ENCODE results near the gene STOML2. TPM values are rescaled to one million over a fixed set of nuclear protein-coding genes. Genes with fewer than 3 reads are reported as not detected.

Gene STOML2
- total RNA-seq, 3 donors from 2014 or later: 270 to 325 (median 289) TPM

DNA sequence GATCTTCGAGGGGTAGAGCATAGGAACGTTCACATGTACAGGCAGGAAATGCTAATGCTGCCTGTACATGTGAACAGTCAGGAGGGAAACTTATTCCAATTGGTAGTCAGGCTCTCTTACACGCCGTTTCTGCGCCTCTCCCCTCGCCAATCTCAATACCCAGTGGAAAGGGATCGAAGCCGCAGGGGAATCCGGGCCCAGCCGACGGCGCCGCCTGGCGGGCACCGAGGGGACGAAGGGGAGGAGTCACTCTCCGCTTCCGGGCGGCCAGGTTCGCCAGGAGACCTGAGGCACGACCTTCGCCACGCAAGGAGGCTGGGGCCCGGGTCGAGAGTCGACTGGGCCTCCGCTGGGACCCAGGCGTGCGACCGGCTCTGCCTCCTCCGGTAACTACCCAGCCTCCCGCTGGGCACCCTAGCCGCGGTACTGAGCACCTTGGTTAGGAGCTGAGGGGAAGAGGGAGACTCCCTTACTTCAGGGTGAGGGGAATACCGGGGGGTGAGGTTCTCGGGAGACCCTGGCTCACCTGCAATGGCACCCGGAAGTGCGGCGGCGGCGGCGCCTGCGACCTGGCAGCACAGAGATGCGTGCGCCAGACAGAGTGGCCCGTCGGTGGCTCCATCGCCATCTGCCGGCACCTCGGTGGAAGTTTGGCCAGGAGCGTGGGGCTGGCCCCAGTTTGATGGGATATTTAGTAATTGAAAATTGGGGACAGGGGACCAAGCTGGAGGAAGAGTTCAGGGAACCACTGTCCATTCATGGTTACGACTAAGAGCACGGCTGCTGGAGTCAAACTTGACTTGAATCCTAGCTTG is 6.7 kb downstream of the STOML2 start, which contains the start of gene PIGO:
Gene PIGO, minus strand, starts transcription at position 557 of the 815 bp plus-strand sequence. CDS start 1,026 bp downstream, outside the sequence.
- H3K4me1 Mint-ChIP-seq (ENCODE audit: low read depth): peaks cover 32% of the 10 kb centered on the region
- H3K4me3 Mint-ChIP-seq: peak within 1 kb of the TSS; percentile 86
- H3K9me3 Mint-ChIP-seq: no peaks in the 10 kb centered on the region
- ATAC-seq (peak; percentile 93 to 94), DNase-seq (peak; percentile 87)
- peaks cover 21% of the 10 kb centered on the region for H3K36me3 Mint-ChIP-seq (ENCODE audit: insufficient read depth)
- H3K27me3 Mint-ChIP-seq (ENCODE audit: low read depth): no peaks in the 10 kb centered on the region

DNA sequence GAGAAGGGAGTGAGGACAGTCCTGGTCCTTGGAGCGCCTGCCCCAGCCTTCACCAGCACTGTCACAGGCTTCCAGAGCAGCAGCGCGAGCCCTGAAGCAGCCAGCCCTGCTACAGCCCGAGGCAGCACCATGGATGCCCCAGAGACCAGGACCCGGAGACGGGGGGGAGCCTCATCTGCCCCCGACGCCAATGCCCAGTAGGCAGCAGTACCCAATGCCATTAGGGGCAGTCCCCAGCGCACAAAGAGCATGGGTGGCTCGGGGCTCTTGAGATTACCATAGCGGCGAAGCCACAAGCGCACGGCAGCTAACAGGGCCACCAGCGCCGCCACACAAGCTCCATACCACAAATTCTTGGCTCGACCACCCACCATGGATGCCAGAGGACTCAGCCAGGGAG is 11.4 kb downstream of the STOML2 start:
- Mint-ChIP-seq H3K9me3 (no peaks in the 10 kb centered on the region), H3K4me1 (ENCODE audit: low read depth) (peaks cover 17% of the 10 kb centered on the region), H3K4me3 (no peak overlapping the region), H3K36me3 (ENCODE audit: insufficient read depth) (peaks cover 28% of the 10 kb centered on the region), H3K27me3 (ENCODE audit: low read depth) (no peaks in the 10 kb centered on the region)
- DNase-seq: no peak
- no peak for ATAC-seq

DNA sequence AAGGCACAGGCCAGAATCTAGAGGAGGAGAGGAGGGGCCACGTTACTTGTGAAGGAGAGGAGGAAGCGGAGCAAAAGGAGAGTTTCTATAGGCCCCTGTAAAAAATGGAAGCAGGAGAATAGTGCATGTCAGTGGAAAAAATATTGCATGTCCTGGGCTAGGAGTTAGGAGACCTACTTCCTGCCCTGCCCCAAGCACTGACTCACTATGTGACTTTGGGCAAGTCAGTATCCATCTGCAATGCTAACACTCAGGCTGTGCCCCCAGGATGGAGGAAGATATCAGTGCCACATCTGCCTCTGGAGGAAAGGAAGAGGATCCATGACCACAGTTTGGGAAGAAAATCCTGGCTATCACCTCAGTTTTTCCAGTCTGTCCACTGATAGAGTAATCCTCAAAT is 13.5 kb downstream of the STOML2 start:
- H3K27me3 Mint-ChIP-seq (ENCODE audit: low read depth): no peaks in the 10 kb centered on the region
- H3K4me1 Mint-ChIP-seq (ENCODE audit: low read depth): peaks cover under 1% of the 10 kb centered on the region
- DNase-seq: no peak
- H3K9me3 Mint-ChIP-seq: no peaks in the 10 kb centered on the region
- H3K36me3 Mint-ChIP-seq (ENCODE audit: insufficient read depth): peaks cover 31% of the 10 kb centered on the region
- no peak for ATAC-seq
- H3K4me3 Mint-ChIP-seq: no peak overlapping the region

DNA sequence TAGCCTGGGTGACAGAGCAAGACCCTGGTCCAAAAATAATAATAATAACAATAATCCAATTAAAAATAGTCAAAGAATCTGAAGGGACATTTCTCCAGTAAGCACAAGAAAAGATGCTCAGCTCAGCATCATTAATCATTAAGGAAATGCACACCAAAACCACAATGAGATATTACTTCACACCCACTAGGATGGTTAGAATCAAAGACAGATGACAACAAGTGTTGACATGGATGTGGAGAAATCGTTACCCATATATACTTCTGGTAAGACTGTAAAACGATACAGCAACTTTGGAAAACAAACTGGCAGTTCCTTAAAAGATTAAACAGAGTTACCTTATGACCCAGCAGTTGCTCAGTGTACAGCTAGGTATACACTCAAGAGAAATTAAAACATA is 17.9 kb downstream of the STOML2 start:
- no peak for ATAC-seq
- no peak for DNase-seq
- no peak overlapping the region for H3K4me3 Mint-ChIP-seq
- H3K9me3 Mint-ChIP-seq: no peaks in the 10 kb centered on the region
- H3K4me1 Mint-ChIP-seq (ENCODE audit: low read depth): peaks cover under 1% of the 10 kb centered on the region
- H3K36me3 Mint-ChIP-seq (ENCODE audit: insufficient read depth): peaks cover 21% of the 10 kb centered on the region
- H3K27me3 Mint-ChIP-seq (ENCODE audit: low read depth): no peaks in the 10 kb centered on the region

DNA sequence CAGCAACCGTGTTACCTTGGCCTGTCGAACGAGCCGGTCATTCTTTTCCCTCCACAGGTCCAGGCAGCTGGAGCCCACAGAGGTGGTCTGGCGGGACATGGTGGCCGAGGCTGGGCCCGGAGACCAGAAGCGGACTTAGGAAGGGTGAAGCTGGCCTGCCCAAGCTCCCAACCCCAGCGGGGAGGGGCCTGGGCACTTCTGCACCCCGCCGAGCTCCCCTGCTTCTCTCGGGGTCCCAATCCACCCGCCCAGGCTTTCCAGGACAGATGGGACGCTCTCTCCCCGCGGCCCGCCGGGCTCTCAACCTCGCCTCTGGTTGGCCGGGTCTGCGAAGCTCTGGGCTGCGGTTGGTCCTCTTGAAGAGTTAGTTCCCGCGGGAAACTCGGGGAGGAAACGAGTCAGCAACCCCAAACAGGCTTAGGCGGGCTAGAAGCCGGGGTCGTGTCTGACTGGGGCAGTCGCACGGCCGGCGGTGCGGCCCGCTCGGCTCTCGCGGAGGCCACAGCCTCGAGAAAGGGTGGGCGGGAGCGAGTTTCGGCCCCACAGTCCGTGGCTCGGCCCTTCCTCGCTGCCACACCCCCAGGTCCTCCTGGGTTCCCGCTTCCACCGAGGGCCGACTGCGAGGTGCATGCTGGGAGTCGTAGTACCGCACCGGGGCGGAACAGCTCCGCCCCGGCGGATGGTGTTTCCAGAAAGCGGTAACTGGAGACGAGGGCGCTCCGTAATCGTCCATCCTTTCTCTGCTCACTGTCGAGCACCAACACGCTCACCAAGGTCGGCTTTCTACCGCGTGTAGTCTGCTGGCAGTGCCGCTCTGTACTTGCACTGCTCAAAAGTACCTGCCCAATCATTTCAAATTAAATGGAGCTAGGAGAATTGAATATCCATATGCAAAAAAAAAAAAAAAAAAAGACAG is 23.2 kb downstream of the STOML2 start, which contains the start of gene FANCG:
Gene FANCG, minus strand, starts transcription at position 517 of the 916 bp plus-strand sequence. Its CDS starts 418 bp downstream, at position 99.
- peak within 1 kb of the TSS; percentile 91 for H3K4me3 Mint-ChIP-seq
- DNase-seq (peak; percentile 70), ATAC-seq (peak; percentile 94 to 95)
- H3K36me3 Mint-ChIP-seq (ENCODE audit: insufficient read depth): peaks cover 5% of the 10 kb centered on the region
- peaks cover 15% of the 10 kb centered on the region for H3K4me1 Mint-ChIP-seq (ENCODE audit: low read depth)
- H3K27me3 Mint-ChIP-seq (ENCODE audit: low read depth): no peaks in the 10 kb centered on the region
- H3K9me3 Mint-ChIP-seq: no peaks in the 10 kb centered on the region

DNA sequence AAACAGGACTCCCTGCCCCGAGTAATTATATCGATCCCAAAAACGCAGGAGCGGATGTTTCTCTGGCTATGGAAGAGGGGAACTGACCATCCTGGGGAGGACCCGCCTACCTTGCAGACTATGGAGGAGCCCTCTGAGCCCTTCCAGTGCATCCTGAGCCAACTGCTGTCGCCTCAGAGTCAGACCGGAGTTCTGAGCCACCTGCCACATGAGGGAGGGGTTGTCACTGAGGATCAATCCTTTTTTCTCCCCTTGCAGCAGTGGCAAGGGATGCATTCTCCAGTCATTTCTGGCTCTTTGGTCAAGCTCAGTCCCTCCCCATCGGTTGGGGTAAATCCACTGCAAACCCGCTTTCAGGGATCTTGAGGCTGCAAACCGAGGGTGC is 23.9 kb downstream of the STOML2 start:
- no peak for DNase-seq
- Mint-ChIP-seq H3K36me3 (ENCODE audit: insufficient read depth) (peaks cover 10% of the 10 kb centered on the region), H3K4me3 (peak overlapping the region; percentile 91), H3K9me3 (no peaks in the 10 kb centered on the region), H3K4me1 (ENCODE audit: low read depth) (peaks cover 15% of the 10 kb centered on the region), H3K27me3 (ENCODE audit: low read depth) (no peaks in the 10 kb centered on the region)
- no peak for ATAC-seq

DNA sequence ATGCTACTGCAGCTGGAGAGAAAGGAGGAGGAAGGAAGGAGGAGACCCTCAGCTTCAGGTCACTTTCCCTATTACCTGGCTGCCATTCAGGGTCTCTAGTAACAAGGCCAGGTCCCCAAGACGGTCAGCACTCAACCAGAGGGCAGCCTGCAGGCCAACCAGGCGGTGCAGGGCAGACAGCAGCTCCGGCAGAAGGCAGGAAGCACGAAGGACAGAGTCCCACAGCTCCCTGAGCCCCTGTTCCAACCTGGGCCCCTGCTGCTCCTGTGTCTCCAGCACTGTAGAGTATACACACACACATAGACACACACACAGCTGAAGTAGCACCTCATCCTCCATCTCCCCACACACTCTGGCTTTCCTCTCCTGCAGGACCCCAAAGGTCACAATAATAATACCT is 24.9 kb downstream of the STOML2 start:
- H3K36me3 Mint-ChIP-seq (ENCODE audit: insufficient read depth): peaks cover 16% of the 10 kb centered on the region
- DNase-seq (no peak), ATAC-seq (no peak)
- H3K4me3 Mint-ChIP-seq: peak overlapping the region; percentile 91
- H3K27me3 Mint-ChIP-seq (ENCODE audit: low read depth): no peaks in the 10 kb centered on the region
- peaks cover 24% of the 10 kb centered on the region for H3K4me1 Mint-ChIP-seq (ENCODE audit: low read depth)
- H3K9me3 Mint-ChIP-seq: no peaks in the 10 kb centered on the region

DNA sequence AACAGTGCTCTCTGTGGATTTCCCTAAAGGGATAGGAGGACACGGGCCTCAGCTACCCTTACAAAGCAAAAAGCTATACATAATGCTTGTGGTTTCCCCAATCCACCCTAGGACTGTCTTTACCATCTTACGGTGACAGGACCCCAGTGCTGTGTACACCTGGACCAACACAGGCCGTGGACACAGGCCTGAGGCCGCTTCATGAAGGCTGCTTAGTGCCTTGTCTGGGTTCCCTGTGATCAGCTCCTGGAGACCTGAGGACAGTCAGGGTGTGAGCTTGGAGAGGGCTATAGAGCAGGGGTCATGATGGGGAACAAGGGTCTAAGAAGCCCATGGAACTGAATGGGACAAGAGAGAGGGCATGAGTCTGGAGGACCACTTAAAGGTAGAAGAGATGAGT is 26.1 kb downstream of the STOML2 start:
- ATAC-seq: no peak
- no peaks in the 10 kb centered on the region for H3K27me3 Mint-ChIP-seq (ENCODE audit: low read depth)
- peaks cover 28% of the 10 kb centered on the region for H3K4me1 Mint-ChIP-seq (ENCODE audit: low read depth)
- H3K36me3 Mint-ChIP-seq (ENCODE audit: insufficient read depth): peaks cover 16% of the 10 kb centered on the region
- no peaks in the 10 kb centered on the region for H3K9me3 Mint-ChIP-seq
- H3K4me3 Mint-ChIP-seq: no peak overlapping the region
- DNase-seq: no peak

DNA sequence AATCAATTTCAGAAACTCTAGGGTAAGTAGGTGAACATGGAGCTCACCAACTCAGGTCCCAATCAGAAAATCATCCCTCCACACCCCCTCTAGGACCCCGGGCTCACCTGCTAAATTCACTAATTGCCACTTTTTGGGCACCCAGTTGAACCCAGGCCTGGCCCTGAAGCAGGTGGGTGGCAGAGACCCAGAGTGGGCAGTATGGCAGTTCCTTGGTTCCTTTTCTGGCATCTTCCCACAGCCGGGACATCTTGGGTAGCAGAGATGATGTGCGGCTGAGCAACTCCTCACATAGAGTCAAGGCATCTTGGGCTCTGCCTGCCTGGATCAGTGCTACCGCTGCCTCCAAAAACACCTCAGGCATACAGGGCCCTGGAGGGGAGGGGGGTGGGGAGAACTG is 27.6 kb downstream of the STOML2 start:
- DNase-seq (no peak), ATAC-seq (no peak)
- H3K27me3 Mint-ChIP-seq (ENCODE audit: low read depth): no peaks in the 10 kb centered on the region
- no peak overlapping the region for H3K4me3 Mint-ChIP-seq
- H3K9me3 Mint-ChIP-seq: no peaks in the 10 kb centered on the region
- peaks cover 35% of the 10 kb centered on the region for H3K4me1 Mint-ChIP-seq (ENCODE audit: low read depth)
- H3K36me3 Mint-ChIP-seq (ENCODE audit: insufficient read depth): peaks cover 26% of the 10 kb centered on the region

DNA sequence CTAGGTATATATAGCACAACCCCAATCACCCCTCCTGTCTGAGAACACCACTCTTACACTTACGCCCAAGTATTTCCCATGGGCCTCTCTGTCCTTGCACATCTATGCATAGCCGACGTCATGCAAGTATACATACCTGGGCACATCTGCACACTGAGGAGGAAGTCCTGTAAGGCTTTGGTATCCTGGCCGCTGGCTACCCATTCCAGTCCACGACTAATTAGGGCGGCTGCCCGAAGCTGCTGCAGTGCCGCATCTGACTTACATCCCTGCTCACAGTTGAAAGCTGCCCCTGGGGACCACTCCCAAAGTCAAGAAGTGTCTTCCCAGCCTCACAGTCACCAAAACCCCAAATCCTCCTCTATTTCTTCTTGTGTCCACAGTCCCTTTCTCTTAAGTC is 28.1 kb downstream of the STOML2 start:
- no peaks in the 10 kb centered on the region for H3K9me3 Mint-ChIP-seq
- H3K27me3 Mint-ChIP-seq (ENCODE audit: low read depth): no peaks in the 10 kb centered on the region
- no peak for ATAC-seq
- peaks cover 29% of the 10 kb centered on the region for H3K36me3 Mint-ChIP-seq (ENCODE audit: insufficient read depth)
- peaks cover 38% of the 10 kb centered on the region for H3K4me1 Mint-ChIP-seq (ENCODE audit: low read depth)
- no peak overlapping the region for H3K4me3 Mint-ChIP-seq
- DNase-seq: no peak

DNA sequence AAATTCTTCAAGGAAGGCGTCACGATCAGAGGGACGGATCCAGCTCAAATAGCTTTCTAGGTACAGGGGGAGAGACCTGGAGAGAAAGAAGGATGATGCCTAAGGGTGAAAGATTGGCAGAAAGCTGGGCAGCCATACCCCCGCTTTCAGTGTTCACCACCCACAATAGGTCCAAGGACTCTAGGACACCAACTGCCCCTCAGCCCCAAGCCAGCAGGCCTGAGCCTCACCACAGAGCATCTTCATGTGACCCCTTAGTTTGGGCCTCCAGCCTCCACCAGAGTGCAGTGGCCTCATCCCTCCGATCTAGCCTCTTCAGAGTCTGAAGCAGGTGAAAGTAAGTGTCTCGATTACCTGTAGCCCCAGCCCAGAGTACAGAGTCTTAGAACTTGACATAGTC is 28.8 kb downstream of the STOML2 start:
- Mint-ChIP-seq H3K36me3 (ENCODE audit: insufficient read depth) (peaks cover 34% of the 10 kb centered on the region), H3K4me1 (ENCODE audit: low read depth) (peaks cover 41% of the 10 kb centered on the region), H3K4me3 (no peak overlapping the region), H3K27me3 (ENCODE audit: low read depth) (no peaks in the 10 kb centered on the region), H3K9me3 (no peaks in the 10 kb centered on the region)
- ATAC-seq: no peak
- DNase-seq: no peak

DNA sequence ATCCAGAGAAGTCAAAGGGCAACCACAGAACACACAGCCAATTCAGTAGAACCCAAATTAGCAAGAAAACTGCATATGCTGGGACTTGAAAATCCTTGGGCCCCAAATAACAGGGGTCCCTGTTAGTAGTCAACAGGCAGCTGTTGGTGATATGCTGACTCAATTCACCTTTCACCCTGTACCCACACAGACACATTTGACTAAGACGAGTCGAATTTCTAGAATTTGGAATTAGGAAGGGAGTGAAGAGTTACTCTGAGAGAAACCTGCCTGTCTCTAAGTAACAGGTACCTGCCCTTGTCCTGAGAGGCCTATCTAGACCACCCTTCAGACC is 29.7 kb downstream of the STOML2 start:
- H3K36me3 Mint-ChIP-seq (ENCODE audit: insufficient read depth): peaks cover 42% of the 10 kb centered on the region
- no peaks in the 10 kb centered on the region for H3K27me3 Mint-ChIP-seq (ENCODE audit: low read depth)
- H3K9me3 Mint-ChIP-seq: no peaks in the 10 kb centered on the region
- peak overlapping the region; percentile 94 for H3K4me3 Mint-ChIP-seq
- peaks cover 42% of the 10 kb centered on the region for H3K4me1 Mint-ChIP-seq (ENCODE audit: low read depth)
- no peak for DNase-seq
- ATAC-seq: no peak

DNA sequence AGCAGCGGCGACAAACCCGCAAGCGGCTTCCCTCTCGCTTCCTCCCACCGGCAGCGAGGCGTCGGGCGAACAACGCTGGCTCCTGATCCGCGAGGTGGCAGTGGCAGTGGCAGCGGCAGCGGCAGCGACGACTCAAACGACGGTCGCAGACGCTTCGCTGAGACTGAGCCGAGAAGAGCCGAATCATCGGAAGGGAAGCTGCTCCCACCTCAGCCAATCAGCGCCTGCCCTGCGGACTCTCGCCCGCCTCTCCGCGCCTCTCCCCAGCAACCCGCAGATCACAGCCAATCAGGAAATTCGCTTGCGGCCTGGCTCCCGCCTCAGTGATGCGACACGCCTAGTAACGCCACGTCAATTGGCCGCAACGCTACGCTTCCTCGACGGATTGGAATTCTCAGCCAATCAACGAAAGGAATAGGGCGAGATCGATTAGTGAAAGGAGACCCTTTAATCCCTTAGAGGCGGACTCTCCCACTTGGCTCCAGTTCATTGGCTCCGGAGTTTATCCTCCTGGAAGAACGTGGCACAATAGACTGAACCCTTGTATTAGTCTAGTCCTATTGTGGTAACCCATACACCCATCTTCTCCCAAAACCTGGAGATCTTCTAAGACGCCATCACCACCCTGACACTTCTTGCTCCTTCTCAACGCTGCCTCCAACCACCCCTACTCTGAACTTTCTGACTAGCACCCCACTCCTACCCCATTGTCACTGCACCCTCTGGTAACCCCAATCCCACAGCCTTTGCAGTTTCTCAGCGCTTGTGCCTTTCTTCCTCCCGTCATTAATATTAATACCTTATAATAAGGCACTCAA is 30.3 kb downstream of the STOML2 start, which contains the start of gene VCP:
Gene VCP, minus strand, starts transcription at position 165 of the 818 bp plus-strand sequence. CDS start 272 bp downstream, outside the sequence.
- ATAC-seq: peak; percentile 89 to 91
- peaks cover 48% of the 10 kb centered on the region for H3K36me3 Mint-ChIP-seq (ENCODE audit: insufficient read depth)
- peak; percentile 95 for DNase-seq
- H3K4me1 Mint-ChIP-seq (ENCODE audit: low read depth): peaks cover 45% of the 10 kb centered on the region
- no peaks in the 10 kb centered on the region for H3K9me3 Mint-ChIP-seq
- peak within 1 kb of the TSS; percentile 94 for H3K4me3 Mint-ChIP-seq
- no peaks in the 10 kb centered on the region for H3K27me3 Mint-ChIP-seq (ENCODE audit: low read depth)

Data from activated T-cell treated with anti-CD3 and anti-CD28 coated beads, Interleukin-2, amount 50 U/mL, for 4 hours (primary cell).